ENCODE results near the gene ENAH. TPM values are rescaled to one million over a fixed set of nuclear protein-coding genes. Genes with fewer than 3 reads are reported as not detected.

The ENAH gene
- total and polyA plus RNA-seq, 2 donors (not counting 1 experiment from before 2014, with no cell fraction given): 1.3 to 1.6 TPM

DNA sequence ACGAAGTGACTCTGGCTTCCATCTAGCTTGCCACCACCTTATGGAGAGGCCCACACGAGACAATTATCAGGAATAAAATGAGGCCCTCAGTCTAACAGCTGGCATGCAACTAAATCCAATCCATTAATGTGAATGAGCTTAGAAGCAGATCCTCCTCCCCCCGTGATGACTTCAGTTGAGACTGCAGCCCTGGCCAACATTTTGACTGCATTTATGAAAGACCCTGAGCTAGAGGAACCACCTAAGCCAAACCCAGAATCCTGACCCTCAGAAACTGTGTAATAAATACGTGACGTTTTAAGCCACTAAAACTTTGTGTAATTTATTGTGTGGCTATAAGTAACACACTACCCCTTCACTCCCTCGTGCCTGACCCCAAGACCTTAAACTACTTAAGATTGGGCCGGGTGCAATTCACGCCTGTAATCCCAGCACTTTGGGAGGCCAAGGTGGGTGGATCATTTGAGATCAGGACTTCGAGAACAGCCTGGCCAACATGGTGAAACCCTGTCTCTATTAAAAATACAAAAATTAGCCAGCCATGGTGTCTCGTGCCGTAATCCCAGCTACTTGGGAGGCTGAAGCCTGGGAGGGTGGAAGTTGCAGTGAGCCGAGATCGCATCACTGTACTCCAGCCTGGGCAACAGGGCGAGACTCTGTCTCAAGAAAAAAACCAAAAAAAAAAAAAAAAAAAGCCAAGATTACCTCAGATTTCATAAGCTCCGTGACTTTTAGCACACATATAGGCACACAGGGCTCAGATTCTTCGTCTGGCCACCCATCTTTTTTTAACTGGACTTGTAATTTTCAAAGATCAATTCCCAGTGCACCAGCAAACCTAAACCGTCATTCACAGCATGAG is 72.5 kb downstream of the ENAH start:
- no peaks in the 10 kb centered on the region for H3K27me3 ChIP-seq (replicated peaks in 1 of 4; ENCODE audit: control extremely low read depth in 1 of 4, control insufficient read depth in 3 of 4, insufficient read depth in 4 of 4, low read length in 3 of 4)
- no peaks in the 10 kb centered on the region for H3K36me3 ChIP-seq (replicated peaks in 1 of 2; ENCODE audit: control extremely low read depth in 1 of 2, control insufficient read depth in 1 of 2, extremely low read depth in 1 of 2, insufficient read depth in 2 of 2, low read length in 1 of 2)
- H3K79me2 ChIP-seq (ENCODE audit: control insufficient read depth, insufficient read depth, low read length): no peaks in the 10 kb centered on the region
- H3K4me1 Mint-ChIP-seq: peaks cover 12% of the 10 kb centered on the region
- peaks cover 0 to 5% of the 10 kb centered on the region in 2 donors for H3K4me1 ChIP-seq (ENCODE audit: control insufficient read depth in 2 of 2, insufficient read depth in 2 of 2, low read length in 2 of 2)
- DNase-seq (no peak), ATAC-seq (ENCODE audit: low read depth) (no peak)
- no peak overlapping the region for H3K4me3 Mint-ChIP-seq
- no peaks in the 10 kb centered on the region for H3K27me3 Mint-ChIP-seq
- H3K9me3 ChIP-seq (ENCODE audit: control extremely low read depth in 1 of 3, control insufficient read depth in 2 of 3, insufficient read depth in 1 of 3, low read length in 2 of 3): no peaks in the 10 kb centered on the region
- ChIA-PET POLR2A (no interaction called here), CTCF (interaction anchor here (0.6 kb wide), 1 partner anchor 15 kb away, joined by 3 read pairs; no protein-coding TSS in a partner anchor)
- no peak overlapping the region for H3K4me2 ChIP-seq (replicated peaks; ENCODE audit: low read depth, low read length, poor library complexity, severe bottlenecking)
- no peaks in the 10 kb centered on the region for H4K20me1 ChIP-seq (ENCODE audit: control insufficient read depth, insufficient read depth, low read length, poor library complexity, severe bottlenecking)
- no peaks in the 10 kb centered on the region for H3K9me3 Mint-ChIP-seq (ENCODE audit: insufficient read depth)
- H3K4me3 ChIP-seq (ENCODE audit: control extremely low read depth in 1 of 5, extremely low read depth in 1 of 5, insufficient read depth in 1 of 5, low read depth in 2 of 5, low read length in 4 of 5): no peak overlapping the region
- intact Hi-C loops (cut with micrococcal nuclease): no loop called here
- 87% methylated on average over 10 of the region's 17 CpGs for WGBS (ENCODE audit: insufficient coverage)
- H3K27ac ChIP-seq (ENCODE audit: low read length in 2 of 2): no peak overlapping the region
- no peak overlapping the region for H3K9ac ChIP-seq (ENCODE audit: low read length)
- H2AFZ ChIP-seq (ENCODE audit: insufficient read depth, low read depth, low read length, poor library complexity, severe bottlenecking): no peak overlapping the region
- no peak overlapping the region for H3K27ac Mint-ChIP-seq
- TF ChIP-seq, protein P1, sequence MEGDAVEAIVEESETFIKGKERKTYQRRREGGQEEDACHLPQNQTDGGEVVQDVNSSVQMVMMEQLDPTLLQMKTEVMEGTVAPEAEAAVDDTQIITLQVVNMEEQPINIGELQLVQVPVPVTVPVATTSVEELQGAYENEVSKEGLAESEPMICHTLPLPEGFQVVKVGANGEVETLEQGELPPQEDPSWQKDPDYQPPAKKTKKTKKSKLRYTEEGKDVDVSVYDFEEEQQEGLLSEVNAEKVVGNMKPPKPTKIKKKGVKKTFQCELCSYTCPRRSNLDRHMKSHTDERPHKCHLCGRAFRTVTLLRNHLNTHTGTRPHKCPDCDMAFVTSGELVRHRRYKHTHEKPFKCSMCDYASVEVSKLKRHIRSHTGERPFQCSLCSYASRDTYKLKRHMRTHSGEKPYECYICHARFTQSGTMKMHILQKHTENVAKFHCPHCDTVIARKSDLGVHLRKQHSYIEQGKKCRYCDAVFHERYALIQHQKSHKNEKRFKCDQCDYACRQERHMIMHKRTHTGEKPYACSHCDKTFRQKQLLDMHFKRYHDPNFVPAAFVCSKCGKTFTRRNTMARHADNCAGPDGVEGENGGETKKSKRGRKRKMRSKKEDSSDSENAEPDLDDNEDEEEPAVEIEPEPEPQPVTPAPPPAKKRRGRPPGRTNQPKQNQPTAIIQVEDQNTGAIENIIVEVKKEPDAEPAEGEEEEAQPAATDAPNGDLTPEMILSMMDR (IDR thresholded peaks at IDR 0.05): no peak
- no peak for TF ChIP-seq EZH2 (IDR thresholded peaks at IDR 0.05; ENCODE audit: borderline replicate concordance, insufficient read depth, low read depth, low read length, poor library complexity, severe bottlenecking)

DNA sequence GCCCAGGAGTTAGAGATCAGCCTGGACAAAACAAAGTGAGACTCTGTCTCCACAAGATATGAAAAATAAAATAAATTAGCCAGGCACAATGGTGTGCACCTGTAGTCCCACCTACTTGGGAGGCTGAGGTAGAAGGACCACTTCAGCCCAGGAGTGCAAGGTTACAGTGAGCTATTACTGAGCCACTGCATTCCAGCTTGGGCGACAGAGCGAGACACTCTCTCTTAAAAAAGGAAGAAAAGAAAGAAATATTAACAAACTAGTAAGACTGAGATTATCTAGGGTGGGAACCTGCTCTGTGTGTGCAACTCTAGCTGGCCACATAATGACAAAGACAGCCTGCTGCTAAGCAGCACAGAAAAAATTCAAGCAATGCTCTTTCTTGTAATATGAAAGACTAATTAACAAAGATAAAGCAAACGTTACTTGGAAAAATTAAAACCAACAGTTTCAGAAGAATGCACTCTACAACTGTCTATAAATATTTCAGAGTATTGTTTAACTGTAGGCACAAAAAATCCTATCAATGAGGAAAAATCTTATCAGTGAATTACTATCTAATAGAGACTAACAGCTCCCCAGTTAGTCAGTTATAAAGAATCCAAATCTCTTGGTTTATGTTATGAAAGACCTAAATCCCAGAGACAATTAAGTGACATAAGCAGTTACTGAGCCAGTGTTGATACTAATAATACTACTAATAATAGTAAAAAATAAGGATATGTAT is 74.5 kb downstream of the ENAH start:
- CTCF ChIA-PET: no interaction called here
- no peak overlapping the region for H3K27ac Mint-ChIP-seq
- Histone ChIP-seq H2AFZ (ENCODE audit: insufficient read depth, low read depth, low read length, poor library complexity, severe bottlenecking) (no peak overlapping the region), H3K36me3 (replicated peaks in 1 of 2; ENCODE audit: control extremely low read depth in 1 of 2, control insufficient read depth in 1 of 2, extremely low read depth in 1 of 2, insufficient read depth in 2 of 2, low read length in 1 of 2) (no peaks in the 10 kb centered on the region), H3K27ac (ENCODE audit: low read length in 2 of 2) (no peak overlapping the region), H3K79me2 (ENCODE audit: control insufficient read depth, insufficient read depth, low read length) (no peaks in the 10 kb centered on the region), H3K27me3 (replicated peaks in 1 of 4; ENCODE audit: control extremely low read depth in 1 of 4, control insufficient read depth in 3 of 4, insufficient read depth in 4 of 4, low read length in 3 of 4) (no peaks in the 10 kb centered on the region), H3K4me3 (ENCODE audit: control extremely low read depth in 1 of 5, extremely low read depth in 1 of 5, insufficient read depth in 1 of 5, low read depth in 2 of 5, low read length in 4 of 5) (no peak overlapping the region), H3K9ac (ENCODE audit: low read length) (no peak overlapping the region), H3K4me1 (ENCODE audit: control insufficient read depth in 2 of 2, insufficient read depth in 2 of 2, low read length in 2 of 2) (peaks cover 0 to 5% of the 10 kb centered on the region in 2 donors), H3K4me2 (replicated peaks; ENCODE audit: low read depth, low read length, poor library complexity, severe bottlenecking) (peak overlapping the region; percentile 14), H4K20me1 (ENCODE audit: control insufficient read depth, insufficient read depth, low read length, poor library complexity, severe bottlenecking) (no peaks in the 10 kb centered on the region), H3K9me3 (ENCODE audit: control extremely low read depth in 1 of 3, control insufficient read depth in 2 of 3, insufficient read depth in 1 of 3, low read length in 2 of 3) (no peaks in the 10 kb centered on the region)
- no peaks in the 10 kb centered on the region for H3K27me3 Mint-ChIP-seq
- H3K4me1 Mint-ChIP-seq: peaks cover 12% of the 10 kb centered on the region
- no peaks in the 10 kb centered on the region for H3K9me3 Mint-ChIP-seq (ENCODE audit: insufficient read depth)
- POLR2A ChIA-PET: no interaction called here
- DNase-seq: no peak
- ATAC-seq (ENCODE audit: low read depth): no peak
- no peak for TF ChIP-seq EZH2 (IDR thresholded peaks at IDR 0.05; ENCODE audit: borderline replicate concordance, insufficient read depth, low read depth, low read length, poor library complexity, severe bottlenecking)
- TF ChIP-seq, protein P1 (IDR thresholded peaks at IDR 0.05): no peak
- intact Hi-C loops (cut with micrococcal nuclease): no loop called here
- WGBS (ENCODE audit: insufficient coverage): no CpG with 5 or more reads among the region's 3 CpGs
- H3K4me3 Mint-ChIP-seq: no peak overlapping the region

Data from B cell (primary cell).